PC-3 (cell line): ENCODE measurements around the gene RHBDD1. TPM values are rescaled to one million over a fixed set of nuclear protein-coding genes. Genes with fewer than 3 reads are reported as not detected.

Experiments
- ATAC-seq: fragments of 200-7000 bp; cut with Tn5 transposase; 2 replicates; pipeline ENCODE4 v1.9.1; 2020; ENCODE audit warnings: mild to moderate bottlenecking, moderate library complexity
- BruUV-seq: library from RNA; stranded (reverse); fragments of 400-500 nt; replicated peaks from 2 replicates; lab custom pipeline; 2021; lab: Mats Ljungman, UMichigan
- CTCF ChIA-PET: fragments of 300-600 bp; sonication (Branson Sonifier 250); formaldehyde crosslinking; loops from one replicate; lab custom pipeline; 2022; ENCODE audit warnings: antibody characterized with exemption; lab: Charles Lee
- POLR2A ChIA-PET: fragments of 300-600 bp; sonication (Branson Sonifier 250); formaldehyde crosslinking; loops from one replicate; lab custom pipeline; 2022; ENCODE audit warnings: antibody characterized with exemption; ENCODE audit not compliant: unreplicated experiment; lab: Charles Lee
- DNase-seq: peaks from one replicate; pipeline ENCODE4 v3.0.0-alpha.2; 2015
- H2AFZ ChIP-seq: fragments of 300-600 bp; sonication (generic); 2 replicates; pipeline ENCODE4 v1.6.0; 2016; ENCODE audit warnings: antibody characterized with exemption, low read length
- H3F3A ChIP-seq: fragments of 300-600 bp; sonication (generic); one replicate; pipeline ENCODE4 v1.6.0; 2017; ENCODE audit warnings: antibody characterized with exemption, low read length, control low read depth, mild to moderate bottlenecking; ENCODE audit not compliant: unreplicated experiment
- H3K27ac ChIP-seq: fragments of 300-600 bp; sonication (generic); 2 replicates; pipeline ENCODE4 v1.5.1; 2016; ENCODE audit warnings: mild to moderate bottlenecking, low read length
- H3K27me3 ChIP-seq: fragments of 300-600 bp; sonication (generic); 2 replicates; pipeline ENCODE4 v1.6.1; 2016; ENCODE audit warnings: low read length, mixed read lengths
- H3K36me3 ChIP-seq: fragments of 300-600 bp; sonication (generic); 2 replicates; pipeline ENCODE4 v1.6.1; 2016; ENCODE audit warnings: low read depth, mixed run types, low read length, mixed read lengths
- H3K4me1 ChIP-seq: fragments of 300-600 bp; sonication (generic); 2 replicates; pipeline ENCODE4 v1.5.1; 2016; ENCODE audit warnings: low read length; ENCODE audit not compliant: insufficient read depth
- H3K4me2 ChIP-seq: fragments of 300-600 bp; sonication (generic); 2 replicates; pipeline ENCODE4 v1.6.0; 2016; ENCODE audit warnings: low read length
- H3K4me3 ChIP-seq: fragments of 300-600 bp; sonication (generic); 2 replicates; pipeline ENCODE4 v1.5.1; 2016; ENCODE audit warnings: mild to moderate bottlenecking, low read length, mixed read lengths
- H3K79me2 ChIP-seq: fragments of 300-600 bp; sonication (generic); 2 replicates; pipeline ENCODE4 v1.6.1; 2017; ENCODE audit warnings: low read length, mixed read lengths
- H3K9ac ChIP-seq: fragments of 300-600 bp; sonication (generic); 2 replicates; pipeline ENCODE4 v1.6.0; 2016; ENCODE audit warnings: mild to moderate bottlenecking, low read length
- H3K9me2 ChIP-seq: fragments of 300-600 bp; sonication (generic); replicated peaks from 2 replicates; pipeline ENCODE4 v1.6.1; 2016; ENCODE audit warnings: mixed run types, low read length, mixed read lengths
- H3K9me3 ChIP-seq: fragments of 300-600 bp; sonication (generic); 2 replicates; pipeline ENCODE4 v1.6.1; 2016; ENCODE audit warnings: low read length, mixed read lengths
- H4K20me1 ChIP-seq: fragments of 300-600 bp; sonication (generic); 2 replicates; pipeline ENCODE4 v1.6.1; 2016; ENCODE audit warnings: low read length, mixed read lengths
- CTCF ChIP-seq: fragments of 300-600 bp; sonication (generic); conservative IDR thresholded peaks from 2 replicates; pipeline ENCODE4 v1.5.1; 2017; ENCODE audit warnings: antibody characterized with exemption, low read depth, mild to moderate bottlenecking, low read length
- EZH2 ChIP-seq: fragments of 300-600 bp; sonication (generic); IDR thresholded peaks from one replicate; pipeline ENCODE4 v1.6.1; 2017; ENCODE audit warnings: antibody characterized with exemption, mild to moderate bottlenecking, low read length; ENCODE audit not compliant: unreplicated experiment
- EZH2phosphoT487 ChIP-seq: fragments of 300-600 bp; sonication (generic); IDR thresholded peaks from 2 replicates; pipeline ENCODE4 v1.6.1; 2018; ENCODE audit warnings: mild to moderate bottlenecking, antibody characterized with exemption, low read length, borderline replicate concordance
- intact Hi-C: fragments of 100-400 bp; cut with micrococcal nuclease; formaldehyde crosslinking; loops from 2 replicates; pipeline ENCODE4 v1.9.0; 2023
- total RNA-seq: library from RNA; depleted of rRNA; stranded (reverse); fragments of >200 nt; gene quantifications from 2 replicates; pipeline ENCODE4 v1.2.3, GENCODE V29; 2014

The RHBDD1 gene
- total RNA-seq, 1 experiment from 2014 or later: 9.1 TPM

GRCh38 chr2:226860087-226860486 is 24.2 kb downstream of the RHBDD1 start:
- no peaks in the 10 kb centered on the region for H3K9me3 ChIP-seq
- POLR2A ChIA-PET: no interaction called here
- H2AFZ ChIP-seq: no peak overlapping the region
- no peaks in the 10 kb centered on the region for H4K20me1 ChIP-seq
- intact Hi-C loops: no loop called here
- no peaks in the 10 kb centered on the region for H3K9me2 ChIP-seq
- H3K79me2 ChIP-seq: no peaks in the 10 kb centered on the region
- TF ChIP-seq EZH2phosphoT487 (no peak), EZH2 (no peak), CTCF (no peak)
- H3K36me3 ChIP-seq: no peaks in the 10 kb centered on the region
- H3K9ac ChIP-seq: no peak overlapping the region
- no peaks in the 10 kb centered on the region for H3K4me1 ChIP-seq
- no peak overlapping the region for H3K27ac ChIP-seq
- no peaks in the 10 kb centered on the region for H3K27me3 ChIP-seq
- ATAC-seq (no peak), DNase-seq (no peak)
- CTCF ChIA-PET: no interaction called here
- no peak overlapping the region for H3K4me3 ChIP-seq
- H3F3A ChIP-seq: no peaks in the 10 kb centered on the region
- no TSS peak for BruUV-seq
- no peak overlapping the region for H3K4me2 ChIP-seq

- no TSS peak for BruUV-seq
- Histone ChIP-seq H2AFZ (no peak overlapping the region), H3F3A (no peaks in the 10 kb centered on the region), H3K27me3 (no peaks in the 10 kb centered on the region), H4K20me1 (no peaks in the 10 kb centered on the region), H3K4me1 (no peaks in the 10 kb centered on the region), H3K27ac (no peak overlapping the region), H3K9ac (no peak overlapping the region), H3K4me2 (no peak overlapping the region), H3K79me2 (no peaks in the 10 kb centered on the region), H3K36me3 (no peaks in the 10 kb centered on the region), H3K4me3 (no peak overlapping the region), H3K9me3 (no peaks in the 10 kb centered on the region), H3K9me2 (no peaks in the 10 kb centered on the region)
- intact Hi-C loops: no loop called here
- ChIA-PET POLR2A (no interaction called here), CTCF (no interaction called here)
- TF ChIP-seq EZH2 (no peak), EZH2phosphoT487 (no peak), CTCF (no peak)
- DNase-seq (no peak), ATAC-seq (no peak)
Observed at GRCh38 chr2:226862623-226863022, 26.8 kb downstream of the RHBDD1 start.

- H3K27ac ChIP-seq: no peak overlapping the region
- BruUV-seq: no TSS peak
- no peaks in the 10 kb centered on the region for H3K9me2 ChIP-seq
- H3K27me3 ChIP-seq: no peaks in the 10 kb centered on the region
- H3K9ac ChIP-seq: no peak overlapping the region
- ChIA-PET POLR2A (no interaction called here), CTCF (no interaction called here)
- intact Hi-C loops: no loop called here
- no peak overlapping the region for H2AFZ ChIP-seq
- no peaks in the 10 kb centered on the region for H3F3A ChIP-seq
- no peak overlapping the region for H3K4me2 ChIP-seq
- DNase-seq: no peak
- no peak overlapping the region for H3K4me3 ChIP-seq
- no peaks in the 10 kb centered on the region for H3K79me2 ChIP-seq
- no peaks in the 10 kb centered on the region for H3K36me3 ChIP-seq
- no peak for TF ChIP-seq CTCF
- TF ChIP-seq EZH2phosphoT487: no peak
- no peak for TF ChIP-seq EZH2
- ATAC-seq: no peak
- H3K9me3 ChIP-seq: no peaks in the 10 kb centered on the region
- no peaks in the 10 kb centered on the region for H4K20me1 ChIP-seq
- H3K4me1 ChIP-seq: no peaks in the 10 kb centered on the region
Observed at GRCh38 chr2:226865273-226865672, 29.4 kb downstream of the RHBDD1 start.
